A549 treated with GW870086 at 1 μM for 4 hours (cell line): ENCODE data around the gene PAAF1. TPM values are rescaled to one million over a fixed set of nuclear protein-coding genes. Genes with fewer than 3 reads are reported as not detected.

Experiments
- total RNA-seq: library from RNA; stranded (reverse); fragments of 200-300 nt; extraction: Qiagen RNA extraction; gene quantifications from 5 replicates; pipeline ENCODE4 v1.2.3, GENCODE V29; 2022; ENCODE audit warnings: low read depth

Gene PAAF1, protein sequence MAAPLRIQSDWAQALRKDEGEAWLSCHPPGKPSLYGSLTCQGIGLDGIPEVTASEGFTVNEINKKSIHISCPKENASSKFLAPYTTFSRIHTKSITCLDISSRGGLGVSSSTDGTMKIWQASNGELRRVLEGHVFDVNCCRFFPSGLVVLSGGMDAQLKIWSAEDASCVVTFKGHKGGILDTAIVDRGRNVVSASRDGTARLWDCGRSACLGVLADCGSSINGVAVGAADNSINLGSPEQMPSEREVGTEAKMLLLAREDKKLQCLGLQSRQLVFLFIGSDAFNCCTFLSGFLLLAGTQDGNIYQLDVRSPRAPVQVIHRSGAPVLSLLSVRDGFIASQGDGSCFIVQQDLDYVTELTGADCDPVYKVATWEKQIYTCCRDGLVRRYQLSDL
- total RNA-seq: 10.3 to 12.6 TPM (median 12.0 TPM) in 5 replicates

DNA sequence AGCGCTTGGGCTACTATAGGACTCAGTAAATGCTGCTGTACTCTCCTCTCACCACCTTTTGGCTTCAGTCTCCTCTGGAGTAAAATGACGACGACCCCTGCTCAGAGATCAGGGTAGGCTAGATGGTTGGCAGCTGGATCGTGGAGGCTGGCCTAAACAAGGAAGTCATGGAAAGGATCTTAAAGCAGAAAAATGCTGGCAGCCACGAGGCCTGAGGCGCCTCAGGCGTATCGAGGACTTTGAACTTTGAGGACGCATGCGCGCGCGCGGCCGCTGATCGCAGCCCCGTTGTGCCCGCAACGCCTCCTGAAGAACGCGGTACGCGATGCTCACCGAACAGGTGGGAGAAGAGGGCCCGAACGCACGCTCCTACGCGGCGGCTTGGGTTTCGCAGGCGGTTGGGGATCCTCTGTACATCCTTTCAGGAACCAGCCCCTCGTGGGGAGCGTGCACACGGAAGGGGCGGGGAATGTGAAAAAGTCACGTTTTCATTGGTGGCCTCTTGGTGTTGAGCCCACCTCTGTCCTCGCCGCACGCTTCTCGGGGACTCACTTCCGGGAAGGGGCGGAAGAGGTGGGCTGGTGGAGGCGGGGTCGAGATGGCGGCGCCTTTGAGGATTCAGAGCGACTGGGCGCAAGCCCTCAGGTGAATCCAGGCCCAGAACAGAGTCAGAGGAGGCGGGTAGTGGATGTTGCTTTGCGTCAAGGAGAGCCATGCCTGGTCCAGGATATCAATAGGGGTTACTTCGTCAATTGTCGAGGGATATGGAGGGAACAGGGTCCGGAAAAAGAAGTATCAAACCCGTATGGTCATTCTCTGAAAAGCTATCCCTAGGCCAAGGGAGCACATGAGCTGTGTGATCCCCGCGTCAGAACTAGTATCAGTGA is at the start of gene PAAF1, which contains the start of gene COA4:
PAAF1 (plus strand) TSS at position 576 of the 887 bp plus-strand sequence; CDS start at position 599, 23 bp downstream.
COA4 (minus strand) TSS at position 423 of the 887 bp plus-strand sequence. CDS start 3,468 bp downstream, outside the sequence.

DNA sequence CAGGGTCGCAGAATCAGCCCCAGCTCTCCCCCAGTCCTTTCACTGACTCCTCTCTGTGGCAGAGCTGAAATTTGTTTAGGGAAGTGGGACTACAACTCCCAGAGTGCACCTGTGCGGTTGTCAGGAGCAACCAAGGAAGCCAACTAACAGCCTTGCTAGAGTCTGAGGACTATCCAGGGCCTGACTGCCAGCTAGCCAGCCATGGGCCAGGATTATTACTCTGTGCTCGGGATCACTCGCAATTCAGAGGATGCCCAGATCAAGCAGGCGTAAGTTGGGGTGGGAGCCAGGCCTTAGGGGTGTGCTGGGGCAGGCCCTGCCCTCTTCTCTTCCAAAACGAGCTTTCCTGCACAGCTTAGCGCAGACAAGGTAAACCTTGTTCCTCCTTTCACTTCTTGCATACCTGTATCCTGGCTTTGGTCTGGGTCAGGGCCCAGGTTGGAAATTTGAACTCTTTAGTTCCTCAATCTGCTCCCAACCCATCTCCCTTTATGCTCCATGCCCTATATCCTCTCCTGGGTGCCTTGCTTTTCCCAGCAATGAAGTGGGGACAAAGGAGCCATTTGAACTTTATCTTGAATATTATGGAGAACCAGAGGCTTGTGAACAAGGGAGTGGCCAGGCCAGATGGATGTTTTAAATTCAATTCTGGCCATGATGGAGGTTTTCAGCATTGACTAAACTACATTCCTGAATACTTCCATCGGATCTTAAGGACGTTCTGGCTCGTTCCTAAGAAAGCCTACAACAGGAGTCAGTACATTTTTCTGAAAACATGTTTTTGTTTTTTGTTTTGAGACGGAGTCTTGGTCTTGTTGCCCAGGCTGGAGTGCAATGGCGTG is 74.3 kb downstream of the PAAF1 start, which contains the start of gene DNAJB13:
DNAJB13 (plus strand) TSS at position 158 of the 842 bp plus-strand sequence; CDS start at position 202, 44 bp downstream.

Other genes starting within 250 kb of the PAAF1 start
- 0.42 to 0.98 TPM (median 0.57 TPM) in 5 replicates for gene PLEKHB1, start 230.4 kb upstream of the PAAF1 start, total RNA-seq
- 46.4 to 68.4 TPM (median 62.5 TPM) in 5 replicates for gene RAB6A, start 115.9 kb upstream of the PAAF1 start, total RNA-seq
- gene MRPL48, start 89.1 kb upstream of the PAAF1 start, total RNA-seq: 46.3 to 57.0 TPM (median 48.9 TPM) in 5 replicates
- gene COA4, start 153 bp upstream of the PAAF1 start, total RNA-seq: 129 to 152 TPM (median 132 TPM) in 5 replicates
- gene DNAJB13, start 74.0 kb downstream of the PAAF1 start, total RNA-seq: 0.27 to 1.3 TPM (median 0.57 TPM) in 5 replicates
- gene UCP2, start 105.8 kb downstream of the PAAF1 start, total RNA-seq: 81.3 to 93.5 TPM (median 86.1 TPM) in 5 replicates
- 0.97 to 3.0 TPM (median 1.4 TPM) in 5 replicates for gene UCP3, start 132.1 kb downstream of the PAAF1 start, total RNA-seq